KMS-11 (cell line): ENCODE data around the gene ISG20.

Source experiments
- H2AFZ ChIP-seq: fragments of 200-600 bp; sonication (generic); 2 replicates; pipeline ENCODE4 v1.6.1; 2016; ENCODE audit warnings: antibody characterized with exemption, mixed run types, low read depth
- H3K27ac ChIP-seq: fragments of 200-600 bp; sonication (generic); 2 replicates; pipeline ENCODE4 v1.6.1; 2016; ENCODE audit warnings: mild to moderate bottlenecking, mixed run types
- H3K27me3 ChIP-seq: fragments of 200-600 bp; sonication (generic); 2 replicates; pipeline ENCODE4 v1.6.1; 2017; ENCODE audit warnings: mild to moderate bottlenecking, low read depth, mixed run types, moderate library complexity; ENCODE audit not compliant: insufficient read depth
- H3K36me3 ChIP-seq: fragments of 200-600 bp; sonication (generic); 2 replicates; pipeline ENCODE4 v1.6.1; 2017; ENCODE audit warnings: mild to moderate bottlenecking, mixed run types; ENCODE audit not compliant: insufficient read depth
- H3K4me1 ChIP-seq: fragments of 200-600 bp; sonication (generic); 2 replicates; pipeline ENCODE4 v1.6.1; 2016; ENCODE audit warnings: mild to moderate bottlenecking, low read depth, mixed run types; ENCODE audit not compliant: poor library complexity, severe bottlenecking
- H3K4me2 ChIP-seq: fragments of 200-600 bp; sonication (generic); 2 replicates; pipeline ENCODE4 v1.7.0; 2016; ENCODE audit warnings: mild to moderate bottlenecking, mixed run types
- H3K4me3 ChIP-seq: fragments of 200-600 bp; sonication (generic); IDR thresholded peaks from 2 replicates; pipeline ENCODE4 v1.6.1; 2017; ENCODE audit warnings: low read depth, low read length, mixed read lengths; ENCODE audit not compliant: insufficient read depth
- H3K79me2 ChIP-seq: fragments of 200-600 bp; sonication (generic); 2 replicates; pipeline ENCODE4 v1.6.1; 2016; ENCODE audit warnings: low read depth, mixed run types; ENCODE audit not compliant: insufficient read depth
- H3K9ac ChIP-seq: fragments of 200-600 bp; sonication (generic); 2 replicates; pipeline ENCODE4 v1.6.1; 2016; ENCODE audit warnings: mild to moderate bottlenecking, mixed run types
- H4K20me1 ChIP-seq: fragments of 200-600 bp; sonication (generic); 2 replicates; pipeline ENCODE4 v1.6.1; 2016; ENCODE audit warnings: mild to moderate bottlenecking, mixed run types; ENCODE audit not compliant: insufficient read depth
- CTCF ChIP-seq: fragments of 200-600 bp; sonication (generic); conservative IDR thresholded peaks from 2 replicates; pipeline ENCODE4 v1.6.1; 2017; ENCODE audit warnings: low read depth, mild to moderate bottlenecking, antibody characterized with exemption, low read length, moderate library complexity, mixed read lengths

ISG20 gene

GRCh38 chr15:88704791-88705768 lies 66.3 kb downstream of the ISG20 start:
- H3K36me3 ChIP-seq, result no peaks in the 10 kb centered on the region
- H3K4me2 ChIP-seq, result no peak overlapping the region
- no peaks in the 10 kb centered on the region for H3K27me3 ChIP-seq
- TF ChIP-seq CTCF, result no peak
- no peaks in the 10 kb centered on the region for H3K79me2 ChIP-seq
- H3K4me1 ChIP-seq, result no peaks in the 10 kb centered on the region
- H3K27ac ChIP-seq, result no peak overlapping the region
- H3K9ac ChIP-seq, result no peak overlapping the region
- no peak overlapping the region for H2AFZ ChIP-seq
- H3K4me3 ChIP-seq, result no peak overlapping the region
- no peaks in the 10 kb centered on the region for H4K20me1 ChIP-seq

GRCh38 chr15:88705769-88706165 lies 67.0 kb downstream of the ISG20 start:
- H3K9ac ChIP-seq, result no peak overlapping the region
- no peak overlapping the region for H3K4me2 ChIP-seq
- H3K79me2 ChIP-seq, result no peaks in the 10 kb centered on the region
- no peak overlapping the region for H3K4me3 ChIP-seq
- H3K4me1 ChIP-seq, result no peaks in the 10 kb centered on the region
- H2AFZ ChIP-seq, result no peak overlapping the region
- H3K27me3 ChIP-seq, result no peaks in the 10 kb centered on the region
- H3K27ac ChIP-seq, result no peak overlapping the region
- no peak for TF ChIP-seq CTCF
- H3K36me3 ChIP-seq, result no peaks in the 10 kb centered on the region
- H4K20me1 ChIP-seq, result no peaks in the 10 kb centered on the region
